GM21786 (cell line): ENCODE measurements around the gene TOMM6.

Experiments used
- ATAC-seq: cut with Tn5 transposase; IDR thresholded peaks from one replicate; pipeline ENCODE4 v1.9.1; 2021; ENCODE audit not compliant: unreplicated experiment

Gene TOMM6

DNA sequence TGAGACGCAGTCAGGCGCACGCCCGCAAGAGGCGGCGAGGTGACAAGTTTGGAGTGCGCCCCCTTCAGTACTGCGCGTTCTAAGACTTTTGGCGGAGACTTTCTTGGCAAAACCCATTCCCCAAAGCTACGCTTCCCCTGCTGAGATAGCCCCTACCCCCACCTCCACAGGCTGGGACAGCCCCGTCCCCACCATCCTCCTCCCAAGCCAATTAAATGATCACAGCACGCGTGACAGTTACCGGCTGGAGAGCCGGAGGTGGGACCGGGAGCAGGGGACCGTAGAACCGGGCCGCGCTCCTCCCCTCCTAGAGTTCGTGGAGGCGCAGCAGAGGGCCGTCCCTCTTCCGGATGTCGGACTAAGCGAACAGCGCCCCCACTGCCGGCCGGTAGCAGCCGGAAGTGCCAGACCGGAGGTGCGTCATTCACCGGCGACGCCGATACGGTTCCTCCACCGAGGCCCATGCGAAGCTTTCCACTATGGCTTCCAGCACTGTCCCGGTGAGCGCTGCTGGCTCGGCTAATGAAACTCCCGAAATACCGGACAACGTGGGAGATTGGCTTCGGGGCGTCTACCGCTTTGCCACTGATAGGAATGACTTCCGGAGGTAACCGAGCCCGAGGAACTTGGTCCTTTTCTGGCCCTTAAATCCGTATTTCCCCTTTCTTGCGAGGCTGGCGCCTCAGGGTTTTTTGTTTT lies at the start of gene TOMM6:
TSS of gene TOMM6 (plus strand) at position 476 of the 699 bp plus-strand sequence. CDS start at position 480, 4 bp downstream.
- peak; percentile 79 for ATAC-seq

DNA sequence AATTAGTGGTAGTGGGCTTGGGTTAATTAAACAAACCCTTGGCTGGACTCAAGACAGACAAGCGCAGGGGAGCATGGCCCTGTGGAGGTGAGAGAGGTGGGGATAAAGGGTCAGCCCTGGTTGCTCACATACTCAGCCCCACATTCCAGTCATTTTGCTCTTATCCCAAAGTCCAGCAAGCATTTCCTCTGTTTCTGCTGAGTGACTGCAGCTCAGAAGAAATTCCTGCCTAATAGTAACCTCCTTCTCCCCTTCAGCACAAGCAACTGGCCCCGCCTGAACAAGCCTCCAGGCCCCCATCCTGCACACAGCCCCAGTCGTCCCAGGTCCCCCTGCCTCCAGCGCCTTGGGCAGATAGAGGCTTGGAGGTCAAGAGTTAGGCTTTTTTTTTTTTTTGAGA lies 48.5 kb upstream of the TOMM6 start:
- no peak for ATAC-seq

DNA sequence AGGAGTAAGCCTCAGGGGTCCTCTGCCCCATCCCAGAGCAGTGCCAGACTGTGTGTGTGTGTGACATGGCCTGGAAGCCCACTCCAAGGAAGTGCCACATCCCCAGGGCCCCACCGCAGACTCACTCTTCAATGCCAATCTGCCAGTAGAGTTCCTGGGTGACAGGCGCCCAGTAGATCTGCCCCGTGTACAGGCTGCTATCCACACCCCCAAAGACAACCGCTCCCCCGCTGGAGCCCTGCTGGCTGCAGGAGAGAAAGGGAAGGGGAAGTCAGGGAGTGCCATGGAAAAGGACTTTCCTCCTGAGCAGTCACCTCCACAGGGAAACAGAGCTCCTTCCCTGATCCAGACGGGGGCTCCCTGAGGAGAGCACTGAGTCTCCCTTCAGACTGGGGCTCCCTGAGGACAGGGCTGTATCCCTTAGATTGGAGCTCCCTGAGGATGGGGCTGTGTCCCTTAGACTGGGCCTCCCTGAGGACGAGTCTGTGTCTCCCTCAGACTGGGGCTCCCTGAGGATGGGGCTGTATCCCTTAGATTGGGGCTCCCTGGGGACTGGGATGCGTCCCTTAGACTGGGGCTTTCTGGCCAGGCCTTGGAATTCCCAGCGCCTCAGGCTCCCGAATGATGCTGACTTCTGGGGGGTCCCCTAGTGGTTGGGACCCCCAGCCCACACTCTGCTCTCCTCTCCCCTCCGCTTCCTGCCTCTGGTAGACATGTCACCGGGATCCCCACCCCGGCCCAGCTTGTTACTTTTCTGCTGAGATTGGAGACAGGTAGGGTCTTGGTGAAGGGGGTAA lies 46.9 kb upstream of the TOMM6 start:
- no peak for ATAC-seq

DNA sequence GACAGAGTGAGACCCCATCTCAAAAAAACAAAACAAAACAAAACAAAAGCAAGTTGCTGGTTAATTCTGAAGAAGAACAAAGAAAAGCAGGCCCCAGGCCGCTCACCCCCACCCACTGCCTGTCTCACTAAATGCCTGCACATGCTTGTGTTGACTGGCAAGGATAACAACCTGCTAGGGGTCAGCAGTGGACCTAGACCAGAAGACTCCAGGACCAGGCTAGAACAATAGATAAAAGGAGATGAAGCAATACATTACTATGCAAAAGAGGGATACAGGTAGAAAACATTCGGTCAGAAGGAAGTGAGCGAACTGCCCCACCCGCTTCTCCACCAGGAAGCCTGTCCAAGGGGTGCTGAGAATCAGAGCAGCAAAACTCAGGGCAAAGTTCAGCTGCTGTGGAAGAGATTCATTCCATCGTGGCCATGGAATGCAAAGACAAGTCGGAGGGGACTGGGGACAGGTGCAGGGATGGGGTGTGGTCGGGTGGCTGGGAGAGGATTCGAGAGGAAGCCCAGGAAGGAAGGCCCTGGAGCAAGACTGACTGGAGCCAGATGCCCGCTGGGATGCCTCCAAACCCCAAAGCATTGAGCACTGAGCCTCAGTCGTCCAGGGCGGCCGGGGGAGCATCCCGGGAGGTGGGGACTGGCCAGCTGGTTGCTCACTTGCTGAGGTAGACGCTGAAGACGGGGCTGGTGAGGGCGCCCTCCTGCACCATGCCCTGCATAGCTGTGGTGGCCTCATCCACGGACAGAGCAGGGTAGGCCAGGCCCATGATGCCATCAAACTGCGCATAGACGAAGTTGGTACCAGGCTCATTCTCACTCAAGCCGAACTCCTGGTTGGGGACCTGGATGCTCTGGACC lies 45.6 kb upstream of the TOMM6 start:
- ATAC-seq, result no peak

DNA sequence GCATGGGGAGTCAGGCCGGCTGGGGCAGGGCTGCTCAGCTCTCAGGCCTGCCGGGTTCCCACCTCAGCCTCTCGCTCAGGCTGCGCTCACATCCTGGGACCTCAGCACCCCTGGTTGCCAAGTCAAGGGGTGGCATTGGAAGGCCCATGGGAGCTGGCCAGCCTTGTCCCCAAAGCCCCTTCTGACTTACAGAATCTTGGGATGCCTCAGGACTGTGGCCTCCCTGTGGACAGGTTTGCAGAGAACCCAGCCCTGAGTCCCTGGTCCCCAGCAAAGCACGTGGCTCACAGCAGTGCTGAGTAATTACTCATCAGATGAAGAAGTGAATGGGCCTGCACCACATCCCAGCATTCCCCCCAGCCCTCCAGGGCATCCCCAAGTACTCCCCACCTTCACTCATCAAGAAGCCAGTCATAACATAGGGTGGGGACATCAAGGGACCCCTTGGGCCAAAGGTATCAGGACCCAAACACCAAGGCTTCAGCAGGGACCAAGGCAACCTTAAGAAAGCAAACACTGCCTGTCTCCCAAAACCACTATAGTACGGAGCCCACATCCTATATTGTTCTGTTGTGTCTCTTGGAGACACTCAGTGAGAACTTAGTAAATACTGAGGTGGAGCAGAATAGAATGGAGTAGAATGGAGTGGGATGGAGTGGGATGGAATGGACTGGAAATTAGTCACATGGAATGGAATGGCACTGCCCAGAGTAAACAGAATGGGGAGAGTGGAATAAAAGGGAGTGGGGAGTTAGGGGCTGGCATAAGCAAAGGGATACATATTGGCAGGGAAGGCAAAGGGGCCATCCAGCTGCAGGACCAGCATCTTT lies 43.9 kb upstream of the TOMM6 start:
- no peak for ATAC-seq

DNA sequence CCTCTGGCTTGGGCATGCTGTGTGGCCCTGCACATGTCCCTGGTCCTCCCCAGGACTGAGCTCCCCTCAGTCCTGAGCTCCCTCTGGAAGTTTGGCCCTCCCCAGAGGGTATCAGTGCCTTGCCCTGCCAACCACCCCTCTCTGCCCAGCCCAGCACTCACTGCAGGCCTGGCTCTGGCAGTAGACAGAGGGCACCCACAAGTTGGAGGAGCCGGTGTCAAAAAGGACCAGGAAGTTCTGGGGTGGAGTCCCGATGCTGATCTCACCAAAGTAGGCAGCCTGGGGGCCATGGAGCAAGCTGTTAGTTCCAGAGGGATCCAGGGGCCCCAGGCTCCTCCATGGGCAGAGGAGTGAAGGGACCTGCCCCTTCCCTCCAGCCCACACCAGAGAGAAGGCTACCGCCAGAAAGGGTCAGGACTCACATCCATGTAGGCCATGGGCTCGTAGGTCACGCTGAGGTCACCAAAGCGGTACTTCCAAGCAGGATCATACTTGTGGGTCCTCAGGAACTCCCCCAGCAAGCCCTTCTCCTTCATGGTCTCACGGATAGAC lies 43.2 kb upstream of the TOMM6 start:
- ATAC-seq, result no peak

DNA sequence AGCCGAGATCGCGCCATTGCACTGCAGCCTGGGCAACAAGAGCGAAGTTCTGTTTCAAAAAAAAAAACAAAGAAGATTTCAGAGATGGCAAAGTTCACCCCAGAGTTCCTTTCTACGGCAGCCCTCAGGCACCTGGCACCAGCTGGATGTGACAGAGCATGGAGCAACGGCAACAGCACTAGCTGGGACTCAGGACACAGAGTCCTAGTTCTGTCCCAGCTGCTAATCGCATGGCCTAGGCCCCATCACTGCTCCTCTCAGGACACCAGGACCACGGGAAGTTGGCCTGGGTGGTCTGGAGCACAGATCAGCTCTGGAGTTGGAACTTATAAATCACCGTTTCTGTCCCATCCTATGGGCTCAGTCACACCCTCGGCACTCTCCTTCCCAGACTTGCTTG lies 41.4 kb upstream of the TOMM6 start:
- ATAC-seq, result no peak

DNA sequence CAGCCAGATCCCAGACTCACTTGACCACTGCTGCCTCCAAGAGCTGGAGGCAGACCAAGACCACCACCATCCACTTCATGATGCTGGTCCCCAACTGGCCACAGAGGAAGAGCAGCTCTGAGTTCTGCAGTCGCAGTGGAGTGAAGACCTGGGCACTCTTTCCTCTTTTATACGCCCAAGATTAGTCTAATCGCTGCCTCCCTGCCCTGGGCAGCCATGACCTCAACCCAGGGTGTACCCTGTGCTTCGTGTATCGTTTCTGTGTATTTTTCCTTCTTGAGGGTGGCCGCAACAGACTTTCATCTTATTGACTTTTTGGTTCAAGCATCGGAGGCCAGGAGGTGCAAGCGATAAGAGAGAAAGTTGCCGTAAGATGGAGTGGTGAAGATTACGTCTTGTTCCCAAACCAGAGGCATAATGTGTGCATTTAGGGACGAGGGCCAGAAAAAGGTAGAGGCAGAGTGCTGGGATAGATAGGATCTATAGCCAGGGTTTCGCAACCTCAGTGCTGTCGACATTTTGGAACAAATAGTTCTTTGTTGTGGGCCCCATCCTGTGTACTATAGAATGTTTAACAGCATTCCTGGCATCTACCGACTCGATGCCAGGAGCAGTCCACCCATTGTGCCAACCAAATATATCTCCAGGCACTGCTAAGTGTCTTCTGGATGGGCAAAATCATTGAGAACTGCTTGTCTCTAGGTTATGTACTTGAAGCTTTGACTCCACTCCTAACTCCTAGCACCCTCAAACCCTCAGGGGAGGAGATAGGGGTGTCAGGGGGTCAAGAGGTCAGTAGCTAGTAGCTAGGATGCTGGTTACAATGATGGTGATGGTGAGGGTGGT lies 40.0 kb upstream of the TOMM6 start, which contains the start of gene PGC:
TSS of gene PGC (minus strand) at position 142 of the 846 bp plus-strand sequence. CDS start at position 79, 63 bp downstream.
- ATAC-seq, result no peak

DNA sequence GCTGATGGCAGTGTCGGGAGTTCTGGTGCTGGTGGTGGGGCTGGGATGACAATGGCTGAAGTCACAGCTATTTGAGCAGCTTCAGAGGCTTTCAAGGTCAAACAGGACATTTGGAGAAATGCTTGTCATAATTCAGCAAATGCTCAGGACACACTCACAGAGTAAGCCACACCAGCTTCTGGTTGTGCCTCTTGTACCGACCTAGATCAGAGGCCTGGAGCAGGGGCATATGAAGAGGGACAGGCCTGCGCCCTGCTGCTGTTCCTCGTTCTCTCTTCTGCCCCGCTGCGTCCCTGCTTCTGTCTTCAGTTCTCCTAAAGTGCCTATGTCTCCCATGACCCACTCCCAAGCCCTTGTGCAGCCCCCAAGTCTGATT lies 39.4 kb upstream of the TOMM6 start:
- no peak for ATAC-seq

DNA sequence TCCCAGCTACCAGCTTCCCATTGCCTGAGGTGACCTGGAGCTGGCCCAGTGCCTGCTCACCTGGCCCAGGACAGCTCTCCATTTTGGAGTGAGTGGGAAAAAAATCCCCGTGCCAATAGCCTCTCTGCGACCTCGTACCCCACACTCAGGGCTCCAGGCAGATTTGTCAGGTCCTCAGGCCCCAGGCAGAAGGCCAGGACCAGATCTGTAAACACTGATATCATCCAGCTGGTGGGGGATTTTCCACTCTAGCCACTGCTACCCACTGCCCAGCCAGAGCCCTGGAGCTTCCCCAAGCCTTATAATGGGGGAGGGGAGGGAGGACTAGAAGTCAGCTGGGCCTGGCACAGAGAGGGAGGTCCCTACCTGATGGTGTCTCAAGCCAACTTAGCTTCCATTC lies 39.0 kb upstream of the TOMM6 start:
- no peak for ATAC-seq

DNA sequence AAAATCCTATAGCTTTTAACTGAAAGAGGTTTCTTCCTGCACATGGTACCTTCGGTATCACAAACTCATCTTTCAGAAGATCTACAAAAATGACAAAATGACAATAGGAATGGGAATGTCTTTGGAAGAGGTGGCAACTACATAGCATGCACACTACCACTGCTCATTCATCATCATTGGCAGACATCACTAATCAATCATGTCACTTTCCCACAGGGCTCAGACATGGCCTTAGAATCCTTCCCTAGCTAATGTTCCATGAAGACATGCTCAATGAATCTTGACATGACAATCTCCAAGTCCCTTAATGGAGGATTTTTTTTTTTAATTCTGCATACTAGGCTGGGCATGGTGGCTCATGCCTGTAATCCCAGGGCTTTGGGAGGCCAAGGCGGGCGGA lies 37.1 kb upstream of the TOMM6 start:
- no peak for ATAC-seq

DNA sequence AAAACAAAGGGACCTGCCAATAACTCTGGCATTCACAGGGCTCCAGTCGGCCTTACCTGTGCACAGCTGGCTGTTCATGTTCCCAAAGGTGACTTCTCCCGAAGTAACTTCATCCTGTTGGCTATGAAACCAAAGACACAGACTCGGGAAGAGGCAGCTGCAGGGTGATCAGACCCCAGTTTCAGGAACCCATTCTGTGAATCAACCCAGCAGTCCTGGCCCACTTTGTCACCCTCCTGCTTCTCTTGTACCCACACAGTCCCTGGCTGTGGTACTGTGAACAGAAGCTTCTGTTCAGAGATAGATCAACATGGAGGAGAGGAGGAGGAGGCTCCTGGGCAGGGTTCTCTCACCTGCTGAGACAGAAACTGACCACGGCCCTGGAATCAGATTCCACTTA lies 31.6 kb upstream of the TOMM6 start:
- no peak for ATAC-seq

DNA sequence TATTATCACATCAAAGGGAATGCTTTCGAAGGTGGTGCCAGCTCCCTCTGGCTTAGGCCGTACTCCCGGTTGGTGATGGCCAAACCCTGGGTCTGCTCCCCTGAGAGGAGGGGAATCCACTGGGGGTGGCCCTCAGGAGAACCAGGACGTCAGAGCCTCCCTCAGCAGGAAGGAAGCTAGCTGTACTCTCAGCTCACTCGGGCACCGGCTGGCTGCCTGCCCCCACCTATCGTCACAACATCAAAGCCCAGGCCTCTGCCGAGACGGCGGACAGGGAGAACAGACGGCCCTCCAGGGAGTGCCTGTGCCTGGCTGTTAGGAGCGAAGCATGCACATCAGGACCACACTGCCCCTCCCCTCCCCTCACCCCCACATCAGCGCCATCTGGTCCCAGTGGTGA lies 31.1 kb upstream of the TOMM6 start:
- ATAC-seq, result no peak

DNA sequence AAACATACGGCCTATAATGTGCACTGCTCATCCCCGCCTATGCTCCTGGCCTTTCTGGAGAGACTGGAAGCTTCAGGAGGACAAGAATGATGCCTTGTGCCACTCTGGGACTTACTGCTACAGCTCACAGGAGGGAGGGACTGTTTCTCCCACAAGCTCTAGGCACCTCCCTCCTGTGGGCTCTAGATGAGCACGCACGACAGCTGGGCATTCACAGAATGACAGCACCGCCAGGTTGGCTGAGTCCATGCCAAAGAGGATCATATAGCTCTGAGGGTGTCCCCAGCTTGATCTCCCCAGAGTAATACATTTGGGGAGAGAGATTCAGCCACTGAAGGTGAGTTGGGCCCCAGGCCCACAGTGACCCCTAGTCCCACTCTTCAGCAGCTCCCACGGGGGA lies 30.2 kb upstream of the TOMM6 start:
- no peak for ATAC-seq

DNA sequence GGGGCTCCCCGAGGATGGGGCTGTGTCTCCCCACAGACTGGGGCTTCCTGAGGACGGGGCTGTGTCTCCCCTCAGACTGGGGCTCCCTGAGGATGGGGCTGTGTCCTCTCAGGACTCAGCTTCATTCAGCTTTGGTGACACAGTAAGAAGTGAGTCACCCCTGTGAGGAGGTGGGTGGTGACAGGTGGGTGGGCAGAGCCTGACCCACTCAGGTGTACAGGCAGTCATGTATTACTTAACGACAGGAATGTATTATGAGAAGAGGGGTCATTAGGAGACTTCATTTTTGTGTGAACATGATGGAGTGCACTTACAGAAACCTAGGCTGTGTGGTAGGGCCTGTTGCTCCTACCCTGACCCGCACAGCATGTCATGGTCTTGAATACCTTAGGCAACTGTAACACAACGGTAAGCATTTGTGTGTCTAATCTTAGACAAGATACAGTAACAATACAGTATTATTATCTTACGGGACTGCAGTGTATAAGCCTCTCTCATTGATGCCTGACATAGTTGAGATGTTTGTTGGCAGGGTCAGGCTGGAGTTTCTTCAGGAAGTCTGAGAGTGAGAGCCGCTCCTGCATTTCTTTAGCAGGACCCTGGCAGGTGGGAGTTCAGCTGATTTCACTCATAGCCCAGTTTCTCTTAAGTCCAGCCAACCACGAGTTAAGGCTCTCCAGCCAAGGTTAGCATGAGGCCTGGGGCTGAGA lies 29.4 kb upstream of the TOMM6 start:
- no peak for ATAC-seq

DNA sequence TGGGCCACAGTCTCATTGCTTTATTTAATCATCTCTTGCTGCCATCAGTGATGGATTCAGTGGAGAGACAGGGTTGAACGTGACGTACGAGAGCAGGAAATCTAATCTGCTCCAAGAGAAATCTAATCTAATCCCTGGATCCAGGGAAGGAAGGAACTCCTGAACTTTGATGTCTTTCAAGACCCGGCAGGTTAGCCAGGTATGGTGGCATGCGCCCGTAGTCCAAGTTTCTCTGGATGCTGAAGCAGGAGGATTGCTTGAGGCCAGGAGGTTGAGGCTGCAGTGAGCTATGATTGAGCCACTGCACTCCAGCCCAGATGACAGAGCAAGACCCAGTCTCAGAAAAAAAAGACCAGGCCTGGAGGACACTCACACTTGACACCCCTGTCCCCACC lies 28.9 kb upstream of the TOMM6 start:
- no peak for ATAC-seq

DNA sequence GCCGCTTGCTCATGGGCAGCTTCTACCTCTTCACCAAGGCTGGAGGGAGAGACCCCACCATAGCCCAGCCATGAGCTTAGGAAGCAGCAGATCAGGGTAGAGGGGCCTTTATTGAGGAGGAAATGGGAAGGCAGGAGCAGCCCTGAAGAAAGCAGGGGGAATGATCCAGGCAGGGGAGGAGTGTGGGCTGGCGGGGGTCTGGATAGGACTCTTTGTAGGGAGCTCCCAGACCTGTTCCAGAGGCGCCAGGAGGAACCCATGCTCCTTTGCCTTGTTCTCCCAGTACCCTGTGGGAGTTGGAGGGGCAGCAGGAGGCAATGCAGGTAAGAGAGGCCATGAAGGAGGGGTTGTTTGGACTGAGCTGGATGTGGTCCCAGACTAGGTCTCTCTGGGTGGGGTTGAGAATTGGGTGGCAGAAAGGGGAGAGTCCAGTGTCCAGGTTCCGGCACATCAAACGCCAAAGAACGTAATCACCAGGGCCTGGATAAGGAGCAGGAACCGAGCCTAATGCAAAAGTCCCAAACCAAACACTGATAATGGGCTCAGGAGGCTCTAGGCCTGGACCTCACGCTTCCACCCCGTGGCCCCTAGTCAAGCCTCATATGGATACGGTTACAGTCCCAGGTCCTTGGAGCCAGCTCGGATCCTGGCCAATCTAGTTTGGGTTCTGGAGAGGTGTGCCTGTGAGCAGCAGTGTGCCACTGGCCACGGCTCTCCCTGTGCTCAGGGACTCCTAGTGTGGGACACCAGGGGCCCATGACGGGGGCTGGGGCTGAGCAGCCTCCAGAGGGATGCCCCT lies 28.2 kb upstream of the TOMM6 start:
- no peak for ATAC-seq
